ENCODE measurements around the gene LRTM1.

The LRTM1 gene

GRCh38 chr3:54940971-54941370 is 13.1 kb upstream of the LRTM1 start:
- Mint-ChIP-seq H3K4me1 (peaks cover 46% of the 10 kb centered on the region), H3K36me3 (ENCODE audit: low read depth) (no peaks in the 10 kb centered on the region), H3K27me3 (ENCODE audit: low read depth) (peaks cover 23% of the 10 kb centered on the region), H3K27ac (peak overlapping the region in 1 of 3 experiments; percentile 8), H3K4me3 (no peak overlapping the region), H3K9me3 (no peaks in the 10 kb centered on the region)
- TF ChIP-seq CTCF (IDR thresholded peaks at IDR 0.05; ENCODE audit: unreplicated experiment in 3 of 3) = no peak

GRCh38 chr3:54939557-54940300 is 11.9 kb upstream of the LRTM1 start:
- Mint-ChIP-seq H3K27me3 (ENCODE audit: low read depth) (peaks cover 22% of the 10 kb centered on the region), H3K9me3 (no peaks in the 10 kb centered on the region), H3K4me1 (peaks cover 42% of the 10 kb centered on the region)

GRCh38 chr3:54936561-54936960 is 8.7 kb upstream of the LRTM1 start:
- H3K36me3 Mint-ChIP-seq (ENCODE audit: low read depth) = no peaks in the 10 kb centered on the region
- H3K4me3 Mint-ChIP-seq = no peak overlapping the region
- H3K4me1 Mint-ChIP-seq = peaks cover 42% of the 10 kb centered on the region
- TF ChIP-seq CTCF (IDR thresholded peaks at IDR 0.05; ENCODE audit: unreplicated experiment in 3 of 3) = no peak
- no peaks in the 10 kb centered on the region for H3K9me3 Mint-ChIP-seq
- H3K27me3 Mint-ChIP-seq (ENCODE audit: low read depth) = peaks cover 21% of the 10 kb centered on the region
- no peak overlapping the region for H3K27ac Mint-ChIP-seq

More at GRCh38 chr3:54939557-54940300, 11.9 kb upstream of the LRTM1 start:
- no peaks in the 10 kb centered on the region for H3K36me3 Mint-ChIP-seq (ENCODE audit: low read depth)
- peak overlapping the region; percentile 28 to 44 (median 33) for H3K27ac Mint-ChIP-seq
- H3K4me3 Mint-ChIP-seq = no peak overlapping the region
- TF ChIP-seq CTCF (IDR thresholded peaks at IDR 0.05; ENCODE audit: unreplicated experiment in 3 of 3) = no peak

GRCh38 chr3:54935869-54936268 is 8.0 kb upstream of the LRTM1 start:
- no peaks in the 10 kb centered on the region for H3K36me3 Mint-ChIP-seq (ENCODE audit: low read depth)
- TF ChIP-seq CTCF (IDR thresholded peaks at IDR 0.05; ENCODE audit: unreplicated experiment in 3 of 3) = no peak
- peaks cover 21% of the 10 kb centered on the region for H3K27me3 Mint-ChIP-seq (ENCODE audit: low read depth)
- no peaks in the 10 kb centered on the region for H3K9me3 Mint-ChIP-seq
- no peak overlapping the region for H3K4me3 Mint-ChIP-seq
- H3K4me1 Mint-ChIP-seq = peaks cover 40% of the 10 kb centered on the region
- no peak overlapping the region for H3K27ac Mint-ChIP-seq

GRCh38 chr3:54932606-54933005 is 4.7 kb upstream of the LRTM1 start:
- H3K9me3 Mint-ChIP-seq = no peaks in the 10 kb centered on the region
- peak overlapping the region in 1 of 3 experiments; percentile 18 for H3K4me3 Mint-ChIP-seq
- H3K27ac Mint-ChIP-seq = no peak overlapping the region
- H3K36me3 Mint-ChIP-seq (ENCODE audit: low read depth) = no peaks in the 10 kb centered on the region
- TF ChIP-seq CTCF (IDR thresholded peaks at IDR 0.05; ENCODE audit: unreplicated experiment in 3 of 3) = no peak
- H3K4me1 Mint-ChIP-seq = peaks cover 43% of the 10 kb centered on the region
- H3K27me3 Mint-ChIP-seq (ENCODE audit: low read depth) = peaks cover 22% of the 10 kb centered on the region

- no peaks in the 10 kb centered on the region for H3K36me3 Mint-ChIP-seq (ENCODE audit: low read depth)
- no peak overlapping the region for H3K4me3 Mint-ChIP-seq
- peaks cover 16% of the 10 kb centered on the region for H3K27me3 Mint-ChIP-seq (ENCODE audit: low read depth)
- H3K4me1 Mint-ChIP-seq = peaks cover 45% of the 10 kb centered on the region
- TF ChIP-seq CTCF (IDR thresholded peaks at IDR 0.05; ENCODE audit: unreplicated experiment in 3 of 3) = no peak
- no peaks in the 10 kb centered on the region for H3K9me3 Mint-ChIP-seq
- no peak overlapping the region for H3K27ac Mint-ChIP-seq
These were observed 3.3 kb upstream of the LRTM1 start for GRCh38 chr3:54931182-54931581.
